Liver (tissue), 9 donors: ENCODE data around the gene CDK5RAP2. TPM values are rescaled to one million over a fixed set of nuclear protein-coding genes. Genes with fewer than 3 reads are reported as not detected.

Experiments
- DNase-seq: peaks from one replicate; pipeline ENCODE4 v3.0.0-alpha.2; 2017; ENCODE audit warnings: low spot score
- H3K27ac ChIP-seq, 2 donors: one replicate each; pipeline ENCODE4 v1.7.0; 2013; ENCODE audit warnings: inconsistent platforms in 2 of 2, low read length in 2 of 2, control low read depth in 1 of 2, low read depth in 1 of 2, mild to moderate bottlenecking in 1 of 2
- H3K27me3 ChIP-seq, 4 donors: one replicate each; pipeline versions ENCODE4 v1.6.1 to v1.7.0; 2013; ENCODE audit warnings: low read length in 3 of 4, inconsistent platforms in 1 of 4, mild to moderate bottlenecking in 1 of 4, moderate library complexity in 1 of 4; ENCODE audit not compliant: control insufficient read depth in 4 of 4, insufficient read depth in 4 of 4
- H3K36me3 ChIP-seq, 4 donors: one replicate each; pipeline versions ENCODE4 v1.6.1 to v1.7.0; 2013; ENCODE audit warnings: low read length in 3 of 4, mild to moderate bottlenecking in 3 of 4, low read depth in 1 of 4, moderate library complexity in 1 of 4; ENCODE audit not compliant: control insufficient read depth in 4 of 4, insufficient read depth in 3 of 4
- H3K4me1 ChIP-seq, 4 donors: one replicate each; pipeline versions ENCODE4 v1.6.1 to v1.7.0; 2013; ENCODE audit warnings: low read length in 3 of 4, mild to moderate bottlenecking in 3 of 4, moderate library complexity in 1 of 4; ENCODE audit not compliant: control insufficient read depth in 4 of 4, insufficient read depth in 4 of 4
- H3K4me3 ChIP-seq, 3 donors: one replicate each; pipeline versions ENCODE4 v1.6.1 to v1.7.0; 2013; ENCODE audit warnings: low read length in 3 of 3, control low read depth in 1 of 3, low read depth in 1 of 3, mild to moderate bottlenecking in 1 of 3
- H3K9ac ChIP-seq, 2 donors: one replicate each; pipeline ENCODE4 v1.7.0; 2013; ENCODE audit warnings: low read length in 2 of 2, mild to moderate bottlenecking in 2 of 2, moderate library complexity in 2 of 2, control low read depth in 1 of 2, low read depth in 1 of 2
- H3K9me3 ChIP-seq, 4 donors: one replicate each; pipeline versions ENCODE4 v1.6.1 to v1.7.0; 2013; ENCODE audit warnings: low read length in 3 of 4; ENCODE audit not compliant: control insufficient read depth in 4 of 4
- EGR1 ChIP-seq, 2 donors: IDR thresholded peaks; 2 replicates each; pipeline ENCODE4 v1.6.1; 2016 to 2018; ENCODE audit warnings: antibody characterized with exemption in 2 of 2, low read depth in 2 of 2
- FOXA2 ChIP-seq: IDR thresholded peaks from 2 replicates; pipeline ENCODE4 v1.6.1; 2016; ENCODE audit warnings: antibody characterized with exemption
- GABPA ChIP-seq, 2 donors: IDR thresholded peaks in 1 of 2; conservative IDR thresholded peaks in 1 of 2; 2 replicates each; pipeline ENCODE4 v1.6.1; 2016; ENCODE audit warnings: antibody characterized with exemption in 2 of 2, mild to moderate bottlenecking in 1 of 2, moderate library complexity in 1 of 2
- JUND ChIP-seq, 2 donors: IDR thresholded peaks; 2 replicates each; pipeline ENCODE4 v1.6.1; 2016; ENCODE audit warnings: antibody characterized with exemption in 2 of 2
- NR2F2 ChIP-seq: IDR thresholded peaks from 2 replicates; pipeline ENCODE4 v1.6.1; 2016; ENCODE audit warnings: antibody characterized with exemption
- RAD21 ChIP-seq, 2 donors: IDR thresholded peaks; 2 replicates each; pipeline ENCODE4 v1.6.1; 2016; ENCODE audit warnings: antibody characterized with exemption in 2 of 2, mild to moderate bottlenecking in 2 of 2
- RXRA ChIP-seq, 2 donors: IDR thresholded peaks; 2 replicates each; pipeline ENCODE4 v1.6.1; 2017 to 2018; ENCODE audit warnings: antibody characterized with exemption in 2 of 2, mild to moderate bottlenecking in 1 of 2
- YY1 ChIP-seq: IDR thresholded peaks from 2 replicates; pipeline ENCODE4 v1.6.1; 2016; ENCODE audit warnings: antibody characterized with exemption, mild to moderate bottlenecking
- WGBS: extraction: QIAGEN DNeasy Blood & Tissue Kit; methylation state at CpG from one replicate; pipeline ENCODE4 v1.1.7; 2013; 5-methylcytosine and 5-hydroxymethylcytosine counted together
- polyA plus RNA-seq, 2 donors: library from polyadenylated mRNA; stranded (reverse) in 1 of 2; unstranded in 1 of 2; fragments of 200-250 nt in 1 of 2; fragments of >200 nt in 1 of 2; fragmentation: Nextera tagmentation in 1 of 2; extraction: Ambion mirVana in 1 of 2; gene quantifications; one replicate each; pipeline versions ENCODE4 v1.2.1 to v1.2.3, GENCODE V29; 2013 to 2015
- total RNA-seq, 2 donors: library from RNA; depleted of rRNA; stranded (reverse); fragments of >200 nt; gene quantifications; one replicate each; pipeline ENCODE4 v1.2.3, GENCODE V29; 2014
- TF ChIP-seq, protein P1 (sequence below): fragments of 150-350 bp; IDR thresholded peaks from 2 replicates; pipeline ENCODE4 v1.5.1; 2017; ENCODE audit warnings: improper control_type of control experiment, low read depth, low read length; ENCODE audit not compliant: missing input control
- TF ChIP-seq, protein P2 (sequence below): IDR thresholded peaks from 2 replicates; pipeline ENCODE4 v1.6.1; 2016; ENCODE audit warnings: antibody characterized with exemption, mild to moderate bottlenecking
- TF ChIP-seq, protein P3 (sequence below): IDR thresholded peaks from 2 replicates; pipeline ENCODE4 v1.6.1; 2016; ENCODE audit warnings: antibody characterized with exemption
- donor health status: healthy.
- donor health status: healthy.
- donor health status: healthy.
- donor health status: healthy.
- donor health status: healthy.

Gene CDK5RAP2
- total and polyA plus RNA-seq, 4 donors, result 11.7 to 38.9 (median 21.7) TPM

DNA sequence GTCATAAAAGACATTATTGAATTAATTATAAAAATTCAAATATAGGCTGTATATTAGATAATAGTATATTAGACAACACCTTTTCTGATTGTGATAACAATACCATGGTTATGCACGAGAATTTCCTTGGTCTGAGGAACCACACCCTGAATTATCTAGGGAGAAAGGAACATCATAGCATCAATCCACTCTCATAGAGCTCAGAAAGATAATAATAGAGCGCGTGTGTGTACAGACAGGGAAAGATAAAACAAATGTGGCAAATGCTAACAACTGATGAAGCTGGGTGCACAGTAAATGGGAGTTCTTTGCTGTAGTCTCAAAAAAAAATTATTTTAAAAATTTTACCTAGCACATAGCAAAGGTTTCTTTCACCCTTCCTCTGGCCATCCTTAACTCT lies 143.5 kb downstream of the CDK5RAP2 start:
- TF ChIP-seq, protein P1, sequence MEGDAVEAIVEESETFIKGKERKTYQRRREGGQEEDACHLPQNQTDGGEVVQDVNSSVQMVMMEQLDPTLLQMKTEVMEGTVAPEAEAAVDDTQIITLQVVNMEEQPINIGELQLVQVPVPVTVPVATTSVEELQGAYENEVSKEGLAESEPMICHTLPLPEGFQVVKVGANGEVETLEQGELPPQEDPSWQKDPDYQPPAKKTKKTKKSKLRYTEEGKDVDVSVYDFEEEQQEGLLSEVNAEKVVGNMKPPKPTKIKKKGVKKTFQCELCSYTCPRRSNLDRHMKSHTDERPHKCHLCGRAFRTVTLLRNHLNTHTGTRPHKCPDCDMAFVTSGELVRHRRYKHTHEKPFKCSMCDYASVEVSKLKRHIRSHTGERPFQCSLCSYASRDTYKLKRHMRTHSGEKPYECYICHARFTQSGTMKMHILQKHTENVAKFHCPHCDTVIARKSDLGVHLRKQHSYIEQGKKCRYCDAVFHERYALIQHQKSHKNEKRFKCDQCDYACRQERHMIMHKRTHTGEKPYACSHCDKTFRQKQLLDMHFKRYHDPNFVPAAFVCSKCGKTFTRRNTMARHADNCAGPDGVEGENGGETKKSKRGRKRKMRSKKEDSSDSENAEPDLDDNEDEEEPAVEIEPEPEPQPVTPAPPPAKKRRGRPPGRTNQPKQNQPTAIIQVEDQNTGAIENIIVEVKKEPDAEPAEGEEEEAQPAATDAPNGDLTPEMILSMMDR, result no peak
- no peak for TF ChIP-seq NR2F2
- Histone ChIP-seq H3K36me3 (peaks cover 2 to 17% (median 9%) of the 10 kb centered on the region in 4 donors), H3K9me3 (no peaks in the 10 kb centered on the region), H3K27ac (no peak overlapping the region), H3K4me3 (no peak overlapping the region), H3K9ac (no peak overlapping the region), H3K27me3 (no peaks in the 10 kb centered on the region), H3K4me1 (no peaks in the 10 kb centered on the region)
- WGBS, result 94% methylated on average over 3 of the region's 3 CpGs
- no peak for DNase-seq

DNA sequence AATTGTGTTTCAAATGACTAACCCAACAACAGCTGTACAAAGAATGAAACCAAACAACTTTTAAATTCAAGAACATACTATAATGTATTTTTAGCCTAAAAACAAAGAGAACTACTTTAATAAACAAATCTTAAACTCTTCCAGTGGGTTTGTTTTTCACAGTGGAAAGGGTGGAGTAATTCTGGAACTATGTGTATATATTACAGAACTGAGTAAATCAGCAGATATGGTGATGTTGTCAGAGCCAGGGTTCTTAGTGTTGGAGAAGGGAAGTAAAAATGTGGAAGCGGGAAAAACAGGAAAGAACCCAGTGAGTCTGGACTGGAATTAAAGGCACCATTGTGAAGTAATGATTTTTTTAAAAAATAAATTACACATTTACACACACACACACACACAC lies 144.9 kb downstream of the CDK5RAP2 start:
- H3K4me1 ChIP-seq, result no peaks in the 10 kb centered on the region
- H3K9ac ChIP-seq, result no peak overlapping the region
- no peak for DNase-seq
- WGBS, result 71% methylated on average over 1 of the region's 1 CpG
- no peaks in the 10 kb centered on the region for H3K9me3 ChIP-seq
- no peak overlapping the region for H3K4me3 ChIP-seq
- TF ChIP-seq EGR1 (IDR thresholded peaks at IDR 0.05; ENCODE audit: low read depth in 2 of 2) (no peak), GABPA (IDR thresholded peaks at IDR 0.05 in 1 of 2, conservative IDR thresholded peaks at IDR 0.05 in 1 of 2) (no peak), RXRA (IDR thresholded peaks at IDR 0.05) (no peak), RAD21 (IDR thresholded peaks at IDR 0.05) (no peak), YY1 (no peak), FOXA2 (no peak)
- TF ChIP-seq, protein P2, sequence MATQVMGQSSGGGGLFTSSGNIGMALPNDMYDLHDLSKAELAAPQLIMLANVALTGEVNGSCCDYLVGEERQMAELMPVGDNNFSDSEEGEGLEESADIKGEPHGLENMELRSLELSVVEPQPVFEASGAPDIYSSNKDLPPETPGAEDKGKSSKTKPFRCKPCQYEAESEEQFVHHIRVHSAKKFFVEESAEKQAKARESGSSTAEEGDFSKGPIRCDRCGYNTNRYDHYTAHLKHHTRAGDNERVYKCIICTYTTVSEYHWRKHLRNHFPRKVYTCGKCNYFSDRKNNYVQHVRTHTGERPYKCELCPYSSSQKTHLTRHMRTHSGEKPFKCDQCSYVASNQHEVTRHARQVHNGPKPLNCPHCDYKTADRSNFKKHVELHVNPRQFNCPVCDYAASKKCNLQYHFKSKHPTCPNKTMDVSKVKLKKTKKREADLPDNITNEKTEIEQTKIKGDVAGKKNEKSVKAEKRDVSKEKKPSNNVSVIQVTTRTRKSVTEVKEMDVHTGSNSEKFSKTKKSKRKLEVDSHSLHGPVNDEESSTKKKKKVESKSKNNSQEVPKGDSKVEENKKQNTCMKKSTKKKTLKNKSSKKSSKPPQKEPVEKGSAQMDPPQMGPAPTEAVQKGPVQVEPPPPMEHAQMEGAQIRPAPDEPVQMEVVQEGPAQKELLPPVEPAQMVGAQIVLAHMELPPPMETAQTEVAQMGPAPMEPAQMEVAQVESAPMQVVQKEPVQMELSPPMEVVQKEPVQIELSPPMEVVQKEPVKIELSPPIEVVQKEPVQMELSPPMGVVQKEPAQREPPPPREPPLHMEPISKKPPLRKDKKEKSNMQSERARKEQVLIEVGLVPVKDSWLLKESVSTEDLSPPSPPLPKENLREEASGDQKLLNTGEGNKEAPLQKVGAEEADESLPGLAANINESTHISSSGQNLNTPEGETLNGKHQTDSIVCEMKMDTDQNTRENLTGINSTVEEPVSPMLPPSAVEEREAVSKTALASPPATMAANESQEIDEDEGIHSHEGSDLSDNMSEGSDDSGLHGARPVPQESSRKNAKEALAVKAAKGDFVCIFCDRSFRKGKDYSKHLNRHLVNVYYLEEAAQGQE, result no peak
- TF ChIP-seq, protein P3, sequence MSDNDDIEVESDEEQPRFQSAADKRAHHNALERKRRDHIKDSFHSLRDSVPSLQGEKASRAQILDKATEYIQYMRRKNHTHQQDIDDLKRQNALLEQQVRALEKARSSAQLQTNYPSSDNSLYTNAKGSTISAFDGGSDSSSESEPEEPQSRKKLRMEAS, result no peak
- peaks cover 2 to 12% (median 8%) of the 10 kb centered on the region in 4 donors for H3K36me3 ChIP-seq
- no peaks in the 10 kb centered on the region for H3K27me3 ChIP-seq
- no peak overlapping the region for H3K27ac ChIP-seq

DNA sequence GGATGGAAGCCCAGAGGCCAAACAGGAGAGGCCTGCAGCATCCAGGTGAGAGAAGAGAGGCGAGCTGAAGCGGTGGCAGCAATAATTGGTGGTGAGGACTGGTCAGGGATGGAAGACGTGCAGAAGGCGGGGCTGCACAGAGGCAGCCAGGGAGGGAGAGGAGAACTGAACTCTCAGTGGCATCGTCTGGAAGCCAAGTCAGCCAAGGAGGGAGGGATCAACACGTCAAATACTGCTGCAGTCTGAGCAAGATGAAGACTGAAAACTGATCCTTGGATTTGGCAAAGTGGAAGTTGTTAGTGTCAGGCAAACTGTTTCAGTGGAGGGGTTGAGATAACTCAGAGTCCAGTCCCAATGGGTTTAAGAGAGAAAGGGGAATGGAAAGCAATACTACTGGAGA lies 145.4 kb downstream of the CDK5RAP2 start:
- WGBS, result 85% methylated on average over 6 of the region's 6 CpGs
- Histone ChIP-seq H3K9me3 (no peaks in the 10 kb centered on the region), H3K27ac (no peak overlapping the region), H3K4me1 (no peaks in the 10 kb centered on the region), H3K27me3 (no peaks in the 10 kb centered on the region), H3K36me3 (peaks cover 2 to 11% (median 7%) of the 10 kb centered on the region in 4 donors), H3K4me3 (no peak overlapping the region), H3K9ac (no peak overlapping the region)
- TF ChIP-seq FOXA2, result no peak
- TF ChIP-seq JUND (IDR thresholded peaks at IDR 0.05), result no peak
- TF ChIP-seq, protein P1, result no peak
- DNase-seq, result no peak
